CD4-positive, alpha-beta memory T cell (primary cell): ENCODE data around the gene GPR179. TPM values are rescaled to one million over a fixed set of nuclear protein-coding genes. Genes with fewer than 3 reads are reported as not detected.
"Not testable (repeated sequence)": the region's sequence is repeated elsewhere in the genome, so short reads cannot be mapped to it uniquely, and the experiment has no call there.

Experiments used
- CTCF ChIA-PET: fragments of 350-600 bp; sonication (Branson Sonifier 250); formaldehyde crosslinking; loops from one replicate; lab custom pipeline; 2021; ENCODE audit warnings: inconsistent platforms; ENCODE audit not compliant: partially characterized antibody; lab: Charles Lee
- POLR2A ChIA-PET: fragments of 350-600 bp; sonication (Branson Sonifier 250); formaldehyde crosslinking; loops from one replicate; lab custom pipeline; 2021; ENCODE audit not compliant: partially characterized antibody; lab: Charles Lee
- DNase-seq, 5 donors: peaks; one replicate each; pipeline versions ENCODE4 v3.0.0 to v3.0.0-alpha.2; 2020 to 2022; ENCODE audit warnings: mixed read lengths in 1 of 5
- H3K27ac ChIP-seq: one replicate; pipeline ENCODE4 v1.7.0; 2013; ENCODE audit warnings: low read depth, low read length
- H3K27me3 ChIP-seq: 2 replicates; pipeline ENCODE4 v1.7.0; 2013; ENCODE audit warnings: mild to moderate bottlenecking, low read length, moderate library complexity; ENCODE audit not compliant: insufficient read depth
- H3K36me3 ChIP-seq: 2 replicates; pipeline ENCODE4 v1.7.0; 2013; ENCODE audit warnings: mild to moderate bottlenecking, low read length, moderate library complexity; ENCODE audit not compliant: insufficient read depth
- H3K4me1 ChIP-seq: 2 replicates; pipeline ENCODE4 v1.7.0; 2013; ENCODE audit warnings: mild to moderate bottlenecking, low read length, moderate library complexity; ENCODE audit not compliant: insufficient read depth
- H3K4me3 ChIP-seq, 2 donors: one replicate each; pipeline ENCODE4 v1.7.0; 2013; ENCODE audit warnings: low read length in 2 of 2, mild to moderate bottlenecking in 1 of 2
- H3K9me3 ChIP-seq, 2 donors: one replicate each; pipeline ENCODE4 v1.7.0; 2013; ENCODE audit warnings: low read length in 2 of 2, control low read depth in 1 of 2; ENCODE audit not compliant: control insufficient read depth in 1 of 2
- H3K27ac Mint-ChIP-seq, 7 donors: one replicate each; pipeline ENCODE4 v1.8.0; 2020 to 2021; ENCODE audit warnings: mixed read lengths in 7 of 7, mild to moderate bottlenecking in 6 of 7, inconsistent platforms in 3 of 7, moderate library complexity in 3 of 7
- H3K27me3 Mint-ChIP-seq, 2 donors: one replicate each; pipeline ENCODE4 v1.8.0; 2020 to 2021; ENCODE audit warnings: mixed read lengths in 2 of 2
- H3K36me3 Mint-ChIP-seq, 2 donors: one replicate each; pipeline ENCODE4 v1.8.0; 2020 to 2021; ENCODE audit warnings: mixed read lengths in 2 of 2, inconsistent platforms in 1 of 2, mild to moderate bottlenecking in 1 of 2
- H3K4me1 Mint-ChIP-seq, 4 donors: one replicate each; pipeline ENCODE4 v1.8.0; 2020 to 2021; ENCODE audit warnings: mixed read lengths in 4 of 4, mild to moderate bottlenecking in 1 of 4
- H3K4me3 Mint-ChIP-seq, 8 donors: one replicate each; pipeline ENCODE4 v1.8.0; 2020 to 2021; ENCODE audit warnings: mixed read lengths in 8 of 8, mild to moderate bottlenecking in 7 of 8, moderate library complexity in 6 of 8, inconsistent platforms in 3 of 8
- H3K9me3 Mint-ChIP-seq, 8 donors: one replicate each; pipeline ENCODE4 v1.8.0; 2020 to 2021; ENCODE audit warnings: mixed read lengths in 8 of 8, mild to moderate bottlenecking in 5 of 8, inconsistent platforms in 3 of 8, moderate library complexity in 1 of 8
- intact Hi-C: fragments of 100-400 bp; cut with micrococcal nuclease; formaldehyde crosslinking; loops from one replicate; pipeline ENCODE4 v1.15.1; 2023
- polyA plus RNA-seq, 2 donors: library from polyadenylated mRNA; unstranded; fragments of 300-500 nt; fragmentation: Illumina TruSeq; gene quantifications; one replicate each; pipeline ENCODE4 v1.2.3, GENCODE V29; 2021
- total RNA-seq, 2 experiments: library from RNA; stranded (reverse); gene quantifications; one replicate each; pipeline ENCODE4 v1.2.3, GENCODE V29; 2021

Gene GPR179
- total and polyA plus RNA-seq, 4 experiments from 2014 or later, result 0.12 to 0.19 TPM; not detected in 2

DNA sequence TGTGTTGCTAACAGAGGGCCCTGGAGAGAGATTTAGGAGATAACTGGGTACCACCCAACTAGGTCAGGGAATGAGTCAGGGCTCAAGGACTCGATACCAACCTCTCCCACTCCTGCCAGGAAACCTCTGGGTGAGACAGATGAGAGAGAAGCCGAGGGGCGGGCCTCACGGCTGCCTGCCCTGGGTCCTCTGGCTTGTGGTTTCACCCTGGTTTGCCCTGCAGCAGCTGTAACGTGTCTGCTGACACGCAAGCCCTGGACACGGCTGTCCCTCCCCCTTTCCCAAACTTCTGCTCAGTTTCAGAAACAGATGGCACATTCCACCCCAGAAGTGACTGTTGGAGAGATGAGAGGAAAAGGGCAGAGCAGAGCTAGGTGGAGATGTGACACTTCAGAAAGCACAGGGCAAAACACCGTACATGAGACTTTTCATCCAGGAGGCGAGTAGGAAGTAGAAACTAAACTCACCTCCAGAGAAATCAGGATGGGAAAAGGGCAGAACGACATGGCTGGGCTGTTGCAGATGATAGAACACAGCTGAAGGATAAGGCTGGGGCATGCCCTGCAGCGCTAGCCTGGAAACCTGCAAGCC is 57.2 kb downstream of the GPR179 start:
- H3K9me3 Mint-ChIP-seq, POLR2A ChIA-PET, H3K4me3 ChIP-seq, intact Hi-C loops, H3K4me1 Mint-ChIP-seq, H3K27me3 Mint-ChIP-seq, H3K4me1 ChIP-seq, H3K36me3 Mint-ChIP-seq, H3K9me3 ChIP-seq, CTCF ChIA-PET, H3K36me3 ChIP-seq, H3K27ac ChIP-seq, H3K27me3 ChIP-seq: not testable (repeated sequence)
- peak overlapping the region in 2 of 7 donors; percentile 12 to 70 for H3K27ac Mint-ChIP-seq
- peak overlapping the region in 2 of 8 donors; percentile 4 to 45 for H3K4me3 Mint-ChIP-seq
- DNase-seq, result peak in 1 of 5 donors; percentile 5

DNA sequence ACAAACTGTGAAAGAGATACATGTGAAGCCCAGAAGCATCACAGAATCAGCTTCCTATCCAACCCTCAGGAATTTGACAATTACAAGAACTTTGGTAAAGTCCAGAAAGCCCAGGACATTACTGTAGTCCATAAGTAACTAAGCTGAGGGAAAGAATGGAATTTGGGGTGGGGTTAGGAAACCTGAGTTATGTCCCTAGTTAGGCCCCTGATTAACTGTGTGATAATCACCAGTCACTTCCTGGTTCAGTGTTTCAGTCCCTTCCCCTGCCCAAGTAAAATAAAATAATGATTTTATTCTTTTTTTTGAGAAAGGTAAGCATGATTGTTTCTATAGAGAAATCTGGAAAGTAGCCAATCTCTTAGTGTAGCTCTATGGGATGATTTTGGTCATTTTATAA is 57.8 kb downstream of the GPR179 start:
- H3K36me3 Mint-ChIP-seq, H3K36me3 ChIP-seq, H3K9me3 Mint-ChIP-seq, POLR2A ChIA-PET, CTCF ChIA-PET, H3K27ac ChIP-seq, H3K27ac Mint-ChIP-seq, H3K4me1 Mint-ChIP-seq, H3K9me3 ChIP-seq, H3K4me3 ChIP-seq, H3K27me3 Mint-ChIP-seq, H3K4me1 ChIP-seq, H3K27me3 ChIP-seq, intact Hi-C loops, H3K4me3 Mint-ChIP-seq, DNase-seq: not testable (repeated sequence)

Other genes with a start within 250 kb of the GPR179 start
- gene TBC1D3E, start 216.0 kb downstream of the GPR179 start, total RNA-seq, result under 1 TPM in 1 of 2 experiments, not detected in 1; 0.17 TPM
- gene TBC1D3E, start 216.0 kb downstream of the GPR179 start, polyA plus RNA-seq, result not detected
- not detected for gene TBC1D3, start 151.4 kb downstream of the GPR179 start, total RNA-seq
- gene TBC1D3, start 151.4 kb downstream of the GPR179 start, polyA plus RNA-seq, result not detected
- gene MRPL45, start 46.8 kb downstream of the GPR179 start, total RNA-seq, result 10 to 100 TPM; 17.2 to 17.4 TPM
- gene MRPL45, start 46.8 kb downstream of the GPR179 start, polyA plus RNA-seq, result 10 to 100 TPM; 25.3 to 29.4 TPM
- gene SOCS7, start 7.9 kb upstream of the GPR179 start, total RNA-seq, result 10 to 100 TPM; 23.1 to 24.7 TPM
- 1 to 10 TPM in 1 of 2 donors, under 1 TPM in 1; 0.11 to 1.8 TPM for gene SOCS7, start 7.9 kb upstream of the GPR179 start, polyA plus RNA-seq
- not detected for gene ARHGAP23, start 84.5 kb upstream of the GPR179 start, total RNA-seq
- gene ARHGAP23, start 84.5 kb upstream of the GPR179 start, polyA plus RNA-seq, result under 1 TPM; 0.04 to 0.23 TPM